ENCODE data around the gene SPDL1. TPM values are rescaled to one million over a fixed set of nuclear protein-coding genes. Genes with fewer than 3 reads are reported as not detected.

SPDL1 gene
- total and polyA plus RNA-seq, 2 of the 8 experiments (the other 6 are each of a cell fraction or from before 2014, with no cell fraction given): 16.9 to 44.5 TPM

GRCh38 chr5:169610606-169611005 is 27.0 kb downstream of the SPDL1 start:
- H3K14ac ChIP-seq (ENCODE audit: insufficient read length): no peak overlapping the region
- no peak overlapping the region for H2BK5ac ChIP-seq (ENCODE audit: low read depth, low read length)
- no peak overlapping the region for H3K27ac ChIP-seq (ENCODE audit: low read depth, low read length)
- no peak overlapping the region for H3K56ac ChIP-seq (replicated peaks; ENCODE audit: insufficient read length, low read depth, low read length)
- H2BK20ac ChIP-seq (ENCODE audit: low read length): no peak overlapping the region
- H3K23me2 ChIP-seq (ENCODE audit: low read depth, low read length): no peaks in the 10 kb centered on the region
- POLR2A ChIA-PET (ENCODE audit: partially characterized antibody): no interaction called here
- H3K9me3 ChIP-seq (ENCODE audit: insufficient read depth in 2 of 2, low read depth in 1 of 2, low read length in 1 of 2): no peaks in the 10 kb centered on the region
- H2AK5ac ChIP-seq (ENCODE audit: low read depth, low read length): no peak overlapping the region
- no peaks in the 10 kb centered on the region for H3K27me3 ChIP-seq (replicated peaks in 1 of 4; ENCODE audit: control insufficient read depth in 3 of 4, extremely low read depth in 1 of 4, insufficient read depth in 3 of 4, low read length in 3 of 4)
- no peak overlapping the region for H3K9ac ChIP-seq (replicated peaks in 1 of 4; ENCODE audit: extremely low read depth in 1 of 4, low read depth in 3 of 4, low read length in 3 of 4)
- H2BK15ac ChIP-seq (ENCODE audit: low read length): no peak overlapping the region
- WGBS, 2 experiments (ENCODE audit: extremely low coverage in 1 of 2, insufficient coverage in 1 of 2, insufficient read length in 1 of 2, insufficient replicate concordance in 2 of 2, low coverage in 1 of 2, low lambda C conversion rate in 2 of 2, missing lambda C conversion rate in 1 of 2): 89% methylated on average over 4 of the region's 4 CpGs; no CpG with 5 or more reads in 1 of the 2 experiments
- no peaks in the 10 kb centered on the region for H3K79me2 ChIP-seq (ENCODE audit: control insufficient read depth in 1 of 2, insufficient read depth in 2 of 2, low read length in 2 of 2)
- DNase-seq (ENCODE audit: low read depth in 1 of 2, low spot score in 2 of 2) (no peak), FAIRE-seq (no peak)
- CTCF ChIA-PET (ENCODE audit: partially characterized antibody): interaction anchor here (0.6 to 1.1 kb wide), 3 partner anchors 83 to 479 kb away, joined by 3 to 4 read pairs (median 4); no protein-coding TSS in a partner anchor
- no peak overlapping the region for H4K8ac ChIP-seq (ENCODE audit: extremely low read depth, insufficient read depth, low read length)
- no peaks in the 10 kb centered on the region for H3K79me1 ChIP-seq (ENCODE audit: low read depth, low read length)
- TF ChIP-seq SP4 (IDR thresholded peaks at IDR 0.05; ENCODE audit: low read length) (no peak), BCL11A (IDR thresholded peaks at IDR 0.05; ENCODE audit: low read depth in 2 of 2, low read length in 2 of 2) (no peak), POLR2A (IDR thresholded peaks at IDR 0.05; ENCODE audit: control extremely low read depth in 1 of 2, low read depth in 2 of 2, low read length in 2 of 2) (no peak)
- H3K4ac ChIP-seq (replicated peaks; ENCODE audit: insufficient read length, low read depth, low read length): no peak overlapping the region
- H4K5ac ChIP-seq (ENCODE audit: insufficient read length, low read depth, low read length): no peak overlapping the region
- H2AFZ ChIP-seq (ENCODE audit: low read length): no peak overlapping the region
- no peak overlapping the region for H3K4me3 ChIP-seq (ENCODE audit: extremely low read depth in 1 of 4, insufficient read depth in 2 of 4, low read depth in 3 of 4, low read length in 4 of 4)
- no peaks in the 10 kb centered on the region for H3K4me1 ChIP-seq (replicated peaks in 1 of 4; ENCODE audit: control insufficient read depth in 3 of 4, insufficient read depth in 4 of 4, low read length in 3 of 4)
- no peak overlapping the region for H3K23ac ChIP-seq (ENCODE audit: insufficient read length)
- no peak overlapping the region for H2BK120ac ChIP-seq (replicated peaks; ENCODE audit: low read depth, low read length)
- no peak overlapping the region for H2BK12ac ChIP-seq (ENCODE audit: low read depth, low read length)
- no peak overlapping the region for H3K4me2 ChIP-seq (ENCODE audit: insufficient read depth in 1 of 2, low read depth in 2 of 2, low read length in 2 of 2)
- H3K36me3 ChIP-seq (ENCODE audit: control insufficient read depth in 2 of 4, insufficient read depth in 4 of 4, low read length in 3 of 4): no peaks in the 10 kb centered on the region
- H4K91ac ChIP-seq (replicated peaks; ENCODE audit: insufficient read length, low read length): no peak overlapping the region
- H3K18ac ChIP-seq (ENCODE audit: extremely low read depth, low read length): no peak overlapping the region
- H4K20me1 ChIP-seq (replicated peaks in 1 of 2; ENCODE audit: control insufficient read depth in 1 of 2, insufficient read depth in 2 of 2, low read length in 2 of 2): no peaks in the 10 kb centered on the region
